GM12892 (cell line): ENCODE results near the gene TCEA2.
A peak's percentile ranks its signal among the peaks of the same experiment; 100 is the strongest.

Source experiments
- DNase-seq: peaks from one replicate; pipeline ENCODE4 v3.0.0; 2011; ENCODE audit not compliant: insufficient read length
- FAIRE-seq: peaks from 2 replicates; lab custom pipeline; 2011; peaks lifted over from hg19 to GRCh38; lab: Jason Lieb, UNC
- POLR2A ChIP-seq: IDR thresholded peaks from 2 replicates; pipeline ENCODE4 v1.6.1; 2011; ENCODE audit warnings: low read depth, low read length, control low read depth
- POLR2AphosphoS5 ChIP-seq: IDR thresholded peaks from 2 replicates; pipeline ENCODE4 v1.6.1; 2011; ENCODE audit warnings: low read depth, low read length, control low read depth
- TAF1 ChIP-seq: IDR thresholded peaks from 2 replicates; pipeline ENCODE4 v1.6.1; 2011; ENCODE audit warnings: low read depth, mild to moderate bottlenecking, control low read depth, low read length, borderline replicate concordance

TCEA2 gene

DNA sequence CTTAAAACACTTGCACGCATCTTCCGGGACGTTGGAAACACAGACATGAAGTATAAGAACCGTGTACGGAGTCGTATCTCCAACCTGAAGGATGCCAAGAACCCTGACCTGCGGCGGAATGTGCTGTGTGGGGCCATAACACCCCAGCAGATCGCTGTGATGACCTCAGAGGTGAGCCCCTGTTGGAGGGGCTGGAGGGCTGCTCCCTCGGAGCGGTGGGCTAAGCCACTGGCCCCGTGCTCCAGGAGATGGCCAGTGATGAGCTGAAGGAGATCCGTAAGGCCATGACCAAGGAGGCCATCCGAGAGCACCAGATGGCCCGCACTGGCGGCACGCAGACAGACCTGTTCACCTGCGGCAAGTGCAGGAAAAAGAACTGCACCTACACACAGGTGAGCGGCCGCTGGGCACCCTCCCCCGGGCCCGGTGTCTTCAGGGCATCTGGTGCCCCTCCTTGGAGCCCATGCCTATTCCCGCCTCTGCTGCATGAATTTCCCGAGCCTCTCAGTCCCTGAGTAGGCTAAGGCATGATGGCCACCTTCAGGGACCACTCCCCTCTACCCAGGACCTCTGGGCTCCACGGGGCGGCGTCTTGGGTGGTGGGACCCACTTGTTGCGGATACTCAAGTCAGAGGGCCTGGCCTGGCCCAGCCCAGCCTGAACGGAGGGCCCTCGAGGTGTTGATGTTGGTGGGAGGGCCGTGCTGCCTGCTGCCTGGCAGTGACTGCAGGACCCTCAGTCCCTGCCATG lies 7.4 kb downstream of the TCEA2 start:
- TF ChIP-seq TAF1: no peak
- TF ChIP-seq POLR2A: no peak
- no peak for TF ChIP-seq POLR2AphosphoS5
- DNase-seq (no peak), FAIRE-seq (no peak)

- TF ChIP-seq POLR2AphosphoS5: peak; percentile 67
- TF ChIP-seq TAF1: no peak
- TF ChIP-seq POLR2A: peak; percentile 38; the same call in 1 of the 2 replicates
- FAIRE-seq: no peak
- DNase-seq: no peak
These were observed 8.6 kb downstream of the TCEA2 start for GRCh38 chr20:64071341-64072332.

DNA sequence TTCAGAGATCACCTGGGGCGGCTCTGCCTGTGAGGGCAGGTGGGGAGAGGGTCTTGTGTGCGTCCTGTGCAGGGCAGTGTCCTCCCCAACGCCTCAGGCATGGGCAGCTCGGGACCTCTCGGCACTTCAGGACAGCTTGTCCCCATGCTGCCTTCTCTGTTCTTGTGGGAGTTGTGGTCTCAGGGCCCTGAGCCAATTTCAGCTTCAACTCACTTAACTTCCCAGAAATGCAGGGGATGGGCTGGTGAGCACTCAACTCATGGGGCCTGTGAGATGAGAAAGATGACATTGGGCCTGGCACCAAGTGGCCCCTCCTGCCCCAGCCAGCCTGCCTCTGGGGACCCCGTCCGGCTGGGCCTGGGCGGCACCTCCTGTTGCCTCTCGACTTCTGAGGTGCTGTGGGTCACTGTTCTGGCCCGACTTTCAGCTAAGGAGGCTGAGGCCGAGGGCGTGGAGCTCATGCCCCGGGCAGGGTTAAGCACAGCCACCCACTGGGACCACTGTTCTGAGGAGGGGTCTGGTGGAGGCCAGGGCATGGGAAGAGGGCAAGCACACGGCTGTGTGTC lies 9.6 kb downstream of the TCEA2 start:
- no peak for FAIRE-seq
- DNase-seq: no peak
- TF ChIP-seq POLR2A: no peak
- TF ChIP-seq POLR2AphosphoS5: no peak
- no peak for TF ChIP-seq TAF1

DNA sequence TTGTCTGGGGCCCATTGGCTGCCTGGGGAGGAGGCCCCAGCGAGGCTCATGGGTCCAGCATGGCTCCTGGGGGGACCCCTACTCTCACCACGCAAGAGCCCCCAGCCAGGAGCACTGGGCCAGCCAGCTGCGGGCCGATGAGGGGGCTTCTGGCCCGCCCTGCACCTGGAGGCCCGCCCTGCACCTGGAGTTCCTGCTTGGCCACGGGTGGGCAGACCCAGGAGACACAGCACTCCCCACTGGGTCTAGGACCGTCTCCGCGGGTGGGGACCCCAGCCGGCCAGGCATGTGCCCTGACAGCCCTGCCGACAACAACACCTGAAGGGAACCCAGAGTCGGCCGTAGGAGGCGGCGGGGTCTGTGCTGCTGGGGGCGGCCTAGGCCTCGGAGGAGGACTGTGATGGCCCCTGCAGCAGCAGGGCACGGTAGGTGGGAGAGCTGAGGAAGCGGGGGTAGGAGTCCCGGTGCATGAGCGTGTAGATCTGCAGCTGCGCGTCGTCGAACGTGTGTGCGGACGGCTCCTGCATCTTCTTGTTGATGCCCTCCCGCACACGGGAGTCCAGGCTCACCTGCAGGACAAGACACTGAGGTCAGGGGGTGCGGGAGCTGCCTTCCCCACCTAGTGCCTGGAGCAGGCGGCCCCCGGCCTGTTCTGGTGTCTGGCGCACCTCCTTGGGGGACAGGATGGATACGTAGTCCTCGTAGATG lies 10.6 kb downstream of the TCEA2 start:
- no peak for FAIRE-seq
- DNase-seq: no peak
- TF ChIP-seq POLR2AphosphoS5 (no peak), TAF1 (no peak), POLR2A (no peak)

GRCh38 chr20:64074184-64074789 lies 11.3 kb downstream of the TCEA2 start:
- no peak for DNase-seq
- TF ChIP-seq POLR2A (no peak), POLR2AphosphoS5 (no peak), TAF1 (no peak)
- no peak for FAIRE-seq

DNA sequence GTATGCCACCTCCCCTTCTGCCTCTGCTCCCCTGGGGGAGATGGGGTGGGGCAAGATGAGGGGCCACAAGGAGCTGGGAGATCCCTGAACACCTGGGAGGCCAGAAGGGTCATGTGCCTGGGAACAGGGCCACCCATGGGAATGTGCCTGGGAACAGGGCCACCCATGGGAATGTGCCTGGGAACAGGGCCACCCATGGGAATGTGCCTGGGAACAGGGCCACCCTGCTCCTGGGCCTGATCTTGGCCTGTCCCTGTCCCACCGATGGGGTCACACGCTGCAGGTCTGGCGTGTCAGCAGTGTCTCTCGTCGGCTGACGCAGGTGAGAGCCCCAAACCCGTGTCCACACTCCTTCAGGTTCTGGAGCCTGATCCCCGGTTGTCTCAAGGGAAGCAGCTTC lies 12.0 kb downstream of the TCEA2 start:
- no peak for DNase-seq
- no peak for TF ChIP-seq POLR2AphosphoS5
- TF ChIP-seq POLR2A: no peak
- no peak for TF ChIP-seq TAF1
- FAIRE-seq: no peak

- no peak for TF ChIP-seq POLR2A
- TF ChIP-seq POLR2AphosphoS5: no peak
- TF ChIP-seq TAF1: no peak
- no peak for FAIRE-seq
- DNase-seq: no peak
These were observed 12.6 kb downstream of the TCEA2 start for GRCh38 chr20:64075556-64075955.

GRCh38 chr20:64076061-64076997 lies 13.3 kb downstream of the TCEA2 start:
- FAIRE-seq: peak; percentile 70
- TF ChIP-seq TAF1 (no peak), POLR2AphosphoS5 (no peak), POLR2A (no peak; the same call in 1 of the 2 replicates)
- DNase-seq: no peak

- peak; percentile 83 for FAIRE-seq
- TF ChIP-seq TAF1 (0 out of 2 replicates have a peak, but pooled peaks have one; percentile 71), POLR2AphosphoS5 (0 out of 2 replicates have a peak, but pooled peaks have one; percentile 31), POLR2A (peak; percentile 54)
These were observed 14.1 kb downstream of the TCEA2 start for GRCh38 chr20:64077094-64077493.

DNA sequence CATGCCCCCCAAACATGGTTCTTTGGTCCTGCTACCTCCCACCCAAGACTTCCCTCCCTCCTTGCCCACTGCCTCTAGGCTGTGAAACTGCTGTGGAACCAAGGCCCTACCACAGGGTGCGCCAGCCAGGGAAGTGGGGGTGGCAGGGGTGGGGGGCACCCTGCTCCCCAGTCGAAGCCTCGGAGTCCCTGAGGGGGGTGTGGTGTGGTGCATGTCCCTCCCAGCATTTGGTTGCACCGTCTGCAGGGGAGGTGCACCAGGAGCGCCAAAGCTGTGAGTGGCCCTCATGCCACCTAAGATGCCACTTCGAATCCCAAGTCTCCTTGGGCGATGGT lies 14.5 kb downstream of the TCEA2 start:
- FAIRE-seq: no peak
- TF ChIP-seq TAF1 (no peak), POLR2AphosphoS5 (no peak), POLR2A (no peak)

More at GRCh38 chr20:64077094-64077493, 14.1 kb downstream of the TCEA2 start:
- peak; percentile 71 for DNase-seq

More for the DNA sequence above, 14.5 kb downstream of the TCEA2 start:
- no peak for DNase-seq
